ENCODE measurements around the gene RNF220.

- TF ChIP-seq, protein P1, sequence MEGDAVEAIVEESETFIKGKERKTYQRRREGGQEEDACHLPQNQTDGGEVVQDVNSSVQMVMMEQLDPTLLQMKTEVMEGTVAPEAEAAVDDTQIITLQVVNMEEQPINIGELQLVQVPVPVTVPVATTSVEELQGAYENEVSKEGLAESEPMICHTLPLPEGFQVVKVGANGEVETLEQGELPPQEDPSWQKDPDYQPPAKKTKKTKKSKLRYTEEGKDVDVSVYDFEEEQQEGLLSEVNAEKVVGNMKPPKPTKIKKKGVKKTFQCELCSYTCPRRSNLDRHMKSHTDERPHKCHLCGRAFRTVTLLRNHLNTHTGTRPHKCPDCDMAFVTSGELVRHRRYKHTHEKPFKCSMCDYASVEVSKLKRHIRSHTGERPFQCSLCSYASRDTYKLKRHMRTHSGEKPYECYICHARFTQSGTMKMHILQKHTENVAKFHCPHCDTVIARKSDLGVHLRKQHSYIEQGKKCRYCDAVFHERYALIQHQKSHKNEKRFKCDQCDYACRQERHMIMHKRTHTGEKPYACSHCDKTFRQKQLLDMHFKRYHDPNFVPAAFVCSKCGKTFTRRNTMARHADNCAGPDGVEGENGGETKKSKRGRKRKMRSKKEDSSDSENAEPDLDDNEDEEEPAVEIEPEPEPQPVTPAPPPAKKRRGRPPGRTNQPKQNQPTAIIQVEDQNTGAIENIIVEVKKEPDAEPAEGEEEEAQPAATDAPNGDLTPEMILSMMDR (IDR thresholded peaks at IDR 0.05), result no peak
- TF ChIP-seq POLR2A (IDR thresholded peaks at IDR 0.05), result no peak
- TF ChIP-seq POLR2AphosphoS5 (IDR thresholded peaks at IDR 0.05), result no peak
- TF ChIP-seq EP300 (IDR thresholded peaks at IDR 0.05), result no peak
These were observed 160.2 kb downstream of the RNF220 start for GRCh38 chr1:44565259-44565750.
